HG02943 (cell line): ENCODE measurements around the gene ZNF148.

Source experiments
- ATAC-seq: cut with Tn5 transposase; IDR thresholded peaks from one replicate; pipeline ENCODE4 v1.9.1; 2021; ENCODE audit warnings: mild to moderate bottlenecking, low read depth, moderate library complexity; ENCODE audit not compliant: unreplicated experiment

ZNF148 gene

GRCh38 chr3:125194849-125195601 lies 180.1 kb downstream of the ZNF148 start:
- no peak for ATAC-seq

GRCh38 chr3:125194061-125194848 lies 180.9 kb downstream of the ZNF148 start:
- ATAC-seq = no peak

- ATAC-seq = peak; percentile 65
These were observed 182.7 kb downstream of the ZNF148 start for GRCh38 chr3:125192190-125193035.

GRCh38 chr3:125191730-125192129 lies 183.4 kb downstream of the ZNF148 start:
- ATAC-seq = no peak

GRCh38 chr3:125191256-125191655 lies 183.9 kb downstream of the ZNF148 start:
- ATAC-seq = no peak

GRCh38 chr3:125190786-125191185 lies 184.3 kb downstream of the ZNF148 start:
- no peak for ATAC-seq

GRCh38 chr3:125189378-125190165 lies 185.6 kb downstream of the ZNF148 start:
- ATAC-seq = no peak

- ATAC-seq = no peak
These were observed 186.2 kb downstream of the ZNF148 start for GRCh38 chr3:125188955-125189354.

- ATAC-seq = no peak
These were observed 187.6 kb downstream of the ZNF148 start for GRCh38 chr3:125187599-125187910.

- no peak for ATAC-seq
These were observed 188.1 kb downstream of the ZNF148 start for GRCh38 chr3:125186800-125187598.

- ATAC-seq = no peak
These were observed 188.8 kb downstream of the ZNF148 start for GRCh38 chr3:125186261-125186787.

- no peak for ATAC-seq
These were observed 189.3 kb downstream of the ZNF148 start for GRCh38 chr3:125185805-125186204.

- ATAC-seq = no peak
These were observed 195.3 kb downstream of the ZNF148 start for GRCh38 chr3:125179884-125180240.

GRCh38 chr3:125179143-125179883 lies 195.8 kb downstream of the ZNF148 start:
- no peak for ATAC-seq

- no peak for ATAC-seq
These were observed 197.4 kb downstream of the ZNF148 start for GRCh38 chr3:125177746-125178145.
